HG03571 (cell line): ENCODE results near the gene DTYMK.

Source experiments
- ATAC-seq: cut with Tn5 transposase; IDR thresholded peaks from one replicate; pipeline ENCODE4 v1.9.1; 2021; ENCODE audit not compliant: unreplicated experiment

Gene DTYMK

DNA sequence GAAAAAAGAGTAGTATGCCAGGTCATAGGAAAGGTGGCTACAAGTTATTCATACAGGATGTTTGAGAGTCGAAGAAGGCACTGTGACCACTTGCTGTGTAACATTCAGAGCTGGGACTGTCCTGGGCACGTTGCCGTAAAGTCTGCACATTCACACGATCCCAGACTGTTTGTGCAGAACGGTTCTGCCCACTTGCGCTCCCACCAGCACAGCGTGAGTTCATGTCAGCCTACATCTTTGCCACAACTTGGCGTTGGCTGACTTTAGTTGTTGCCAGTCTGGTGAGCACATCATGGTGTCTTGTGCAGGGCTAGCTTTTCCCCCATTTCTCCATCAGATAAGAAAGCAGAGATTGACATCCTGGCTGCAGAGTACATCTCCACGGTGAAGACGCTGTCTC lies 22.3 kb upstream of the DTYMK start:
- no peak for ATAC-seq

DNA sequence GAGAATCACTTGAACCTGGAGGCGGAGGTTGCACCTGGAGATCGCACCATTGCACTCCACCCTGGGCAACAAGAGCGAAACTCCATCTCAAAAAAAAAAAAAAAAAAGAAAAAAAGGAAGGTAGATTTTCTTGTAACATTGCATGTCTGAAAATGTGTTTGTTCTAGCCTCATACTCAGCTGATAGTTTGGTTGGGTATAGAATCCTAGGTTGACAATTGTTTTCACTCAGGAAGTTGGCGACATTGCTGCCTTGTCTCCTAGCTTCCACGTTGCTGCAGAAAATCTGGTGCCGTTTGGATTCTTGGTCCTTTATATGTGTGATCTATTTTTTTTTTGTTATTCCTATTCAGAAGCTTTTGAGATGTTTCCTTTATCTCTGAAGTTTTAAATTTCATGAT lies 19.9 kb upstream of the DTYMK start:
- ATAC-seq = no peak

DNA sequence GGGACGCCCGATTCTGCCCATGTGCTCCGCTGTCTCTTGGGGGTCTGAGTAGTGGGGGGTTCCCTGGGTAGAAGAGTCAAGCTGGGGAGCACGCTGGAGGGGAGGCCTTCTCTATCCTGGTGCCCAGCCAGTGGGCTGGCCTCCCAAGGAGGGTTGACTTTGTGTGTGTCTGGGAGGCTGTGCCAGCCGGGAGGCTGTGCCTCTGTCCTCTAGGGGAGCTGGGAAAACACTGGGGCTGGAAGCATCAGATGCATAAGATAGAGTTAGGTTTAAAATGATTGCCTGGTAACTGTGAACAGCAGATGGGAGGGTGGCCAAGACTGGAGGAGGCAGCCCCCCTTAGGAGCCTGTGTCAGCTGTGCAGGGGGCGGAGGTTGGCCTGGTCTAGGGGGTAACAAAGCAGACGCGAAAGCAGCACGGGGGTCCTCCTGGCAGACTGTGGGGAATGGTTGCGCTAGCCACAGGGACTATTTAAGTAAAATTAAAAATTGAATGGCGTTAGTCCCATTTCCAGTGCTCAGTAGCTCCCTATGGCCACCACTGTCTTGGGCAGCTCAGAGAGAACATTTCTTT lies 16.5 kb upstream of the DTYMK start:
- no peak for ATAC-seq

DNA sequence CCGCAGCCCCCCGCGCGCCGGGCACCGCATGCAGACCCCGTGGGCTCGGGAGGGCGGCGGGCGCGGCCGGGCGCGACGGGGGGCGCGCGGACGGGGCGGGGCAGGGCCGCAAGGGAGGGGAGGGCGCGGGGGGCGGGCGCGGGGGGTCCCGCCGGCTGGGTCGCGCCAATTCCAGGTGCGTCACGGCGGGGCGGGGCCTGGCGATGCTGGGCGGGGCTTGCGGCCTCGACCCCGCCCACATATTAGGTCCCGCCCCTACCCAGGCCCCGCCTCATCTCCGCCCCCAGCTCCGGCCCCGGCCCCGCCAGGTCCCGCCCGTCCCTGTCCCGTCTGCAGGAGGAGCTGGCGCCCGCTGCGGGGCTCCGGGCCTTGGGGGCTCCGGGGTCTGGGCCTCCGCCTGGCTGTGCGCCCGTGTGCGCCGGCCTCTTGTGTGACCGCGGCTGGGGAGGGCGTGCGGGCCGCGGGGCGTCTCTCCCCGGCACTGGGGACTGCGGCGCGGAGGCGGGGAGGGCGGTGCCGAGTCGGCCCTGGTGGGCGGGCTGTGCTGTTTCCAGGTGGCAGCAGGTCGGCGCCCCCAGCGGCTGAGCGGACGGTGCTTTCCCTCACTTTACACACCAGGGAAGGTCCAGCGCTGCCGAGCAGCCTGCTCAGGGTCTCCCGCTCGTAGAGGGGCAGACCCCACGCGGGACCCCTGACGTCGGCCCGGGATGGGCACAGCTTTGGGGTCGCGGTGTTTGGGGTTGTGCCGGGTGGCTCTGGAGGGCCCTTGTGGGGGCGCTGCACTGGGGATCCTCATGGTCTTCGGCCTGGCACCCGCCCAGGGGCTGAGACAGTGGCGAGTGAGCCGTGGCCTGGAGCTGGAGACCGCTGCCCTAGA lies 15.8 kb upstream of the DTYMK start:
- ATAC-seq = peak; percentile 68

DNA sequence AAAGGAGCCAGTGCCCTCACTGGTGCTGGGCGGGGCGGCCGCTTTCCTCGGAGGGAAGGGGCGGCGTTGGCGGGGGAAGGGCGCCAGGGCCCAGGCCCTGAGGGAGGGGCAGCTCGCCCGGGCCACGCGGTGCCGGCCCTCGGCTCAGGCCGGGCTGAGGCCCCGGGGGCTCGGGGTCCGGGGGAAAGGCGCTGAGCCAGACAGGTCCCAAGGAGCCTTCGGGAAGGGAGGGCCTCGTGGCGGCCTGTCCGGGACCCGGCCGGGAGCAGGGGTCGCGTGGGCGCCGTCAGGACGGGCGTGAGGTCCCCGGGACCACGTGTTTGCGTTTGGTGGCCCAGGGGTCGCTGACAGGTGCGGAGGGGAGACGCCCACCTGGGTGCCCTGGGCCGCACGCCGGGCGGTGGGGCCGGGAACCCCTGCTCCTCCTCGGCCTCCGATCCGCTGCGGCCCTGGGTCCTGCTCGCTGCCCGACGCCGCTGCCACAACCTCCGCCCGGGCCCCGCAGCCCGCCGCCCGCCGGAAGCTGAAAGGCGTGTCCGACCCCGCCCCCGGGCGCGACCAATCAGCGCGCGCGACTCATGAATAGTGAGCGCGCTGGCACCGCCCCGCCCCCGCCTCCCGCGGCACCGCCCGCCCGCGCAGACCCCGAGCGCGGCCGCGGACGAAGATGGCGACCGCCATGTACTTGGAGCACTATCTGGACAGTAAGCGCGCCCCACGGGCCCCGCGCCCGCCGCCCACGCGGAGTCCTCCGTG lies 15.0 kb upstream of the DTYMK start, which contains the start of gene ING5:
Gene ING5, plus strand, starts transcription at position 641 of the 756 bp plus-strand sequence. Its CDS starts 27 bp downstream, at position 668.
- ATAC-seq = peak; percentile 47

DNA sequence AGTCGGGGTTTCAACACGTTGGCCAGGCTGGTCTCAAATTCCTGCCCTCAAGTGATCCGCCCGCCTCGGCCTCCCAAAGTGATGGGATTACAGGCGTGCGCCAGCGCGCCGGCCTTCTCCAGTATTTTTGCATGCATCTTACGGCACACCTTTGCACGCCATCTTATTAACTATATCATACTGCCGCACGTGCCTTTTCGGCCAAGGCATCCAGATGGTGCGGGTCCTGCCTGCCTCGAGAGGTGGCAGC lies 14.5 kb upstream of the DTYMK start:
- ATAC-seq = no peak

DNA sequence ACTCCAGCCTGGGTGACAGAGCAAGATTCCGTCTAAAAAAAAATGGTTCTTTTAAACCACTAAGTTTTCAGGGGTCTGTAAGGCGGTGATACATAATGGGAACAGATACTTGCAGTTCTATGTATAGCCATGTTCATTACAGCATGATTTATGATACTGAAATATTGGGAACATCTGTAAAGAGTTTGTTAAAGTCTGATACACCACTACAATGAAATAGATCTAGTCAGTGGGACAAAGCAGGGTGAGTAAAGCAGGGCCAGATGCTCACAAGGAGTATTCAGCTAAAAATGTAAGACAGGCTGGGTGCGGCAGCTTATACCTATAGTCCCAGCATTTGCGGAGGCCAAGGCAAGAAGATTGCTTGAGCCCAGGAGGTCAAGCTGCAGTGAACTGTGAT lies 9.0 kb upstream of the DTYMK start:
- no peak for ATAC-seq

DNA sequence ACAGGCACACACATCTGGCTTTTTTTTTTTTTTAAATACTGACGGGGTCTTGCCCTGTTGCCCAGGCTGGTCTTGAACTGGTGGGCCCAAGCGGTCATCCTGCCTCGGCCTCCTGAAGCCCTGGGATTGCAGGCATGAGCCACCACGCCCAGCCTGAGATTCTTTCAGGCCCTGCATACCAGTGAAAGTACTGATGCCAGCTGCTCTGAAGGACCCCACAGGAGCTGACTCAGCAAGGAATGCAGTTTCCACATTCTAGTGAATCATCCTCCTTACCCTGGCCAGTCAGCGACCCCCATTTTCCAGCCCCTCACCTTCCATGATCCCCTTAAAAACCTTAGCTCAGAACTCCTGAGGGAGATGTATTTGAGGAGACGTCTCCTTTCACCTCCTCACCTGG lies 5.8 kb upstream of the DTYMK start:
- no peak for ATAC-seq

DNA sequence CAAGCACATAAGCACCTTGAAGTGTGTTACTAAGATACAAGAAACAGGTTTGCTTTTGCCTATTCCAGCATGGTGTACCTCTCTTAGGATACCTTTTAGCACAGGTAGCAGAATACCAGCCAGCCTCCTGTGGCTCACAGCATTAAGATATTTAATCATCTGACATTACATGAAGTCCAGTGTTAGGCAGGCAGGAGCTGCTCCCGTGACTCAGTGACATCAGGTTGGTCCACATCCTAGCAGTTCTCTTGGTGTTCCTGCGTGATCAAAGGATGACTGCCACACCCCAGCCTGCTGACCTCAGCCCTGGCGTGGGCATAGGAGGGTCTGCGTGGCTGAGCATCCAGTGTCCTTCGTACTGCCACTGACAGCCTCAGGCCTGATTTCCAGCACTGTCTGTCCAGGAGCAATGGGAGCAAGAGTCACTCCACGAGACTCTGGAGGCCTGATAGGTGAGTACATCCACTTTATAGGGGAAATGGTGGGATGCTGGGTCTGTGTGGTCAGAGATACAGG lies 3.6 kb upstream of the DTYMK start:
- no peak for ATAC-seq

DNA sequence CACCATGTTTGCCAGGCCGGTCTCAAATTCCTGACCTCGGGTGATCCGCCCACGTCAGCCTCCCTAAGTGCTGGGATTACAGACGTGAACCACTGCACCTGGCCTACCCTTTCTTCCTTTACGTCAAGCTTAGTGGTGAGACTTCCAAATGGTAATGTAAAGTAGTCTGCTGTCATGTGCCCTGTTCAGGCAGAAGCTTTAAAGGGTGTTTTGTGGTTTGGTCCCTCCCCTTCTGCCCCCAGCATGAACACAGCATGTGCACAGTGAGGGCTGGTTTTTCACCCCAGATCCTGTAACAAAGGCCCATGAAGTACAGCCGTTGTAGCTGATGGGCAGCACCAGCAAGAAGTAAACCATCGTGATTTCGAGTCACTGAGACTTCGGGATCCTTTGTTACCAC lies 2.7 kb upstream of the DTYMK start:
- no peak for ATAC-seq

DNA sequence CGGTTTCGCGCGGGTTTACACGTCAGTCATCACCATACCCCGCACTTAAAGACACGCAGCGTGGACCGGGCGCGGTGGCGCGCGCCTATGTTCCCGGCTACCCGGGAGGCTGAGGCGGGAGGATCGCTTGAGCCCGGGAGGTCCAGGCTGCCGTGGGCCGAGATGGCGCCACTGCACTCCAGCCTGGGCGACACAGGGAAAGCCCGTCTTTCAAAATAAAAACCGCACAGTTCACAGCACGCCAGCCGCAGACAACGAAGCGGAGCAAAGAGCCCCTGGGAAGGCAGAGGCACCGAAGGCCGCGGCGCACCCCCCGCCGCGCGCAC lies 328 bp downstream of the DTYMK start:
- peak; percentile 10 for ATAC-seq

DNA sequence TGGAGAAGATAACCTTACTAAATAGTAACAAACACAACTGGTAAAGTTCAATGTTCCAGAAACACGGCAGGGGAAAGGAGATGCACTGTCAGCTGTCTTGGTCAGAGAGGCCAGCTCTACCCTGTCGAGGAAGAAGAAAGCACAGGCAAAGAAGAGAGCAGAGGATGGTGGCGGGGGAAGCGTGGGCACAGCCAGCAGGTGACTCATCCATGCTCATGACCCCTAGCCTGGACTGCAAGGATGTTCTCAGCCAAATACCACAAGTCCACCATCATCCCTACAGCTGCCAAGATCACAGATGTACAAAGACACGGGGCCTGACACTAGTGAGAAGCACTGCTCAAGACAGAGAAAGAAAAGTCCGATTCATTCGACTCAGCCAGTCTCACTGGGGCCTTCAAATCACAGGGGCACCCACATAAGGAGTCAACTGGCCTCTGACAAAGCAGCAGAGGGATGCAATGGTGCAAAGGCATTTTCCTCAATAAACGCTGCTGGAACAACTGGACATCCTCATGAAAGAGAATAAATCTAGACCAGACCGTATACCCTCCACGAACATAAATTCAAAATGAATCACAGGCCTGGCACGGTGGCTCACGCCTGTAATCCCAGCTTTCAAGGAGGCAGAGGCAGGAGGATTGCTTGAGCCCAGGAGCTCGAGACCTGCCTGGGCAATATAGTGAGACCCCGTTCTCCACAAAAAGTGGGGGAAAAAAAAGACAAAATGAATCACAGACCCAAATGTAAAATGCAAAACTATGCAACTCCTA lies 5.6 kb downstream of the DTYMK start:
- ATAC-seq = no peak

DNA sequence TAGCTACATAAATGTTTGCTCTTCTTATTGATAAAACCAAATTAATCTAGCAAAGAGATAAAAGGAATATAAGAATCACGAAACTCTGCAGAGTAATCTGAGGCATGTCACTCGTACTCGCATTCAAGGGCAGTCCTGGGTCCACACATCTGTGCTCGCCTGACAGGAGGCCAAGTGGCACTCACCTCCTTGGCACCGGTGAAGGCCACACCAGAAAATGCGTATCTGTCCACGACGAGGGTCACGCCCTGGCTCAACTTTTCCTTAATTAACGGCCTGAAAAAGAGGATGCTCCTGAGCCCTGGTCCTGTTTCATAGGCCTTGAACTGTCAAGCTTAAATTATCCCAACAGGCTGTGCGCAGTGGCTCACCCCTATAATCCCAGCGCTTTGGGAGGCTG lies 6.6 kb downstream of the DTYMK start:
- ATAC-seq = no peak

DNA sequence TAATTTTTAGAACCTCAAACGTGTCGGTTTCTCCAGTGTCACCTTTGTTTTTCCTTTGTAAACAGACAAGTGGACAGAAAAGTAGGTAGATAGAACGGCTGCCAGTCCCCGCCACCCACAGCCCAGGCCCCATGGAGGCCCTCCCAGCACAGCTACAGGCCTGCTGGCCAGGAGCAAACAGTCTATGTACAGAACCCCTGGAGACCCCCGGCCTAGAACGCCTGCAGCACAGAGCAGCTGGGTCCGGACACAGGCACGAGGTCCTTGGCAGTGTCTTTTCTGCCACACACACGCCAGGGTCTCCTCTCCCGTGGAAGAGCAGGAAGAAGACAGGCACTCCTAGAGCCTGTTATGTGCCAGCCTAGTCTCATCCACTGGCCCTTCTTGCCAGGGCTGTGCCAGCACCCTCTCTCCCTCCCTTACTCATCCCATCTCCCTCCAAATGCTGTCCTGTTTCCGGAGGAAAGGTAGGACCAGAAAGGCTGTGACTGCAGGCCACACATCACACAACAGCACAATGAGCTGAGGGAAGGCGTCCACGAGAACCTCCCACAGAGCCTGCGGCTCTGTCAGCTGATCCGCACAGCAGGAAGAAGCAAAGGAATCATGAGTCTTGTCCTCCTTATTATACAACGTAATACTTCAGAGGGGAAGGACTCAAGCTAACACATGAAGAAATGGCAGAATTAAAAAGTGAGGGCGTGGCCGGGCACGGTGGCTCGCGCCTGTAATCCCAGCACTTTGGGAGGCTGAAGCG lies 7.7 kb downstream of the DTYMK start:
- no peak for ATAC-seq

DNA sequence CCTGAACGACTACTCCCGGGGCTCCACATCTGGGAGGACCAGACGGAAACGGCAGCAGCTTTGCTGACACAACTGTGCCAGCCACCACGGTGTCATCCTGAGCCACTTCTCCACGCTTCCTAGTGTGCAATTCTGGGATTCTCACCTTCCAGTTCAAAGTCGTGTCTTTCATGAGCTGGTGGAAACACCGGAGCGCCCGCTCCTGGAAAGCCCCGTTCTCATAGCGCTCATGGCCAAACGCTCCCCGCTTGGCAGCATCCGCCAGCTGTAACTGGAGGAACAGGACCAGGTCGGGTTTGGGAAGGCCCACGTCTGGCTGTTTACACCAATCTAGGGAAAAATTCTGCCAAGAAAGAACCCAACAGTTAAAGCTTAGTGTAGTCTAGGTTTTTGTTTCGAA lies 8.3 kb downstream of the DTYMK start:
- no peak for ATAC-seq

DNA sequence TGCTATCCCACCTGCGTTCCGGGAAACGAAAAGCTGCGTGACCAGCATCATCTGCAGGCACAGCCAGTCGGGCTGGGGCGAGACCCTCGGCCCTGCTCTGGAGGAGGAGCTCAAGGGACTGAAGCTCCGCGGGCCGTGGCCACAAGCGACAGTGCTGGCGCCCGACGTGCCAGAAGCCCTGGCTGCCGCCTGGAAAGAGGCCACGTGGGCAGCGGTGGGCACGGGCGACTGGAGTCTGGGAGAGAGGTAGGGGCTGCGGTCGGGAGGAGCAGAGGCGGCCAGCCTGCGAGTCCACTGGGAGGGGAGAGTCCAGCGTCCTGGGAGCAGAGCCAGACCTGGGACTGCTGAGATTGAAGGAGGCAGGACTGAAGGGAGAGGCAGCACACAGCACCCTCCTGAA lies 9.2 kb downstream of the DTYMK start:
- no peak for ATAC-seq

DNA sequence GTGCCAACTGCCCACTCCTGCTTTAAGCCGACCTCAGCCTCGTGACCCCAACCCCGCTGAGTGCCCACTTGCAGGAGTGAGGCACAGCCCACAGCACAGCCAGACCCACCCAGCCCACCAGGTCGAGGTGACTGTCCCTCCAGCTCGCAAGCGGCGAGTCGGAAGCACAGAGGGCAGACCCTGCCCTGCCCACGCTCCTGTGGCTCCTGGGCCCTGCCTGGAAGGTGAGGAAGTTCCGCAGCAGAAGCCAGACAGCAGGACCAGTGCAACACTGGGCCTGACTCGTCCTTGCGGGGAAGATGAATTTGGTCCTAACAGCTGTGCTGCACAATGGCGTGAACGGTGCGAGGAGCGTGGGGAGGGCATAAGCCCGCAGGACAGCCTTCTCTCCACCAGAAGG lies 9.9 kb downstream of the DTYMK start:
- no peak for ATAC-seq

DNA sequence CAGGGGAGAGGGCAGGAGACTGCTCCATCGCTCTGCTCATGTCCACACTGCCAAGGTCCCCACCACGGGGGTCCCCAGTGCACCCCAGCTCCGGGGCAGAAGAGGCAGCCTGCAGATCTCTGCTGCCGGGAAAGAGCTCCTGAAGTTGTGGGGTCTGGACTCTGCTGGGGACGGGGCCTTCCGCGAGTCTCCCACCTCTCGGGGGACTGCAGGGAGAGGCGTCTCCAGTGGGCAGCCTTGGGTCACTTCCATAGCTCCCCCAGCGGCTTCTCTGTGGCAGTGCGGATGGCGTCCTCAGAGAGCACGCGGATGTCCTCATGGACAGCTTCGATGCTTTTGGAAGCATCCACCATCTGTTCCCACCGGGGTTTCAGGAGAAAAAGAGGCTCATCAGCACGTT lies 10.7 kb downstream of the DTYMK start:
- ATAC-seq = no peak

DNA sequence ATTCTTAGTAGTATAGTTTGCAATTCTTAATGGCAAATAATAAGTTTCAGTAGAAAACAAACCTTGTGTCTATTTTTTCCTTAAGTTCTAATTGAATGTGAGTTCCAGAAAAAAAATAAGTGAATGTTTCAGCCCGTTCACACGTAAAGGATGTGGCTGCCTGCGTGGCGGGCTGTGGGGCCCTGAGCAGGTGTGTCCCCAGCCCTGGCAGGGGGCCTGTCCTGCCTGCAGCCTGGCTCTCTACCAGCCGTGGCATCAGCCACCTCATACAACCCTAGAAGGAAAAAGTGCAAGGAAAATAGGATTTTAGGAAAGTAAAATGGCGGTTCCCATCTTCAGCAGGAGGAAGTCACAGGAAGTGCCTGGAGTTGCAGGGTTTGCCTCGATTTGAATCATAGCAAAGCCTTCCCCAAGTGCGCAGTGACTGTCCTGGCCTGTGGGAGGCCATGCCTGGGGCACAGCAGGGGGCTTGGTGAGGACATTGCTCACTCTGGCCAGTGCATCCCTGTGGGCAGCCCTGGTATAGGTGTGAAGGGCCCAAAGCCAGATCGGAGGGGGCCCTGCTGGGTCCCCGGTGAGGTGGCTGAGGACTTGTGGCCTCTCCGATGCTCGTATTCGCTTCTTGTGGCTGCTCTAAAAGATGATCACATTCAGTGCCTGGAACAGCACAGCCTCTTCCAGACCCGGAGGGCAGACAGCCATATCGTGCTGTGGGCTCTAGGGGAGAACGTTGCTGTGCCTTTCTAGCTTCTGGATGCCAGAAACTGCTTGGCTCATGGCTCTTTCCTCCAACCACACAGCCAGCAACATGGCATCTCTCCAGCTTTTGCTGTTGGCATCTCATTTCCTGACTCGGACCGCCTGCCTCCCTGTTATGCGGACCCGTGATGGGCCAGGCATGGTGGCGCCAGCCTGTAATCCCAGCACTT lies 12.6 kb downstream of the DTYMK start:
- ATAC-seq = no peak
